GM19468 (cell line): ENCODE results near the gene TYW1.
A peak's percentile ranks its signal among the peaks of the same experiment; 100 is the strongest.
"Not testable (repeated sequence)": the region's sequence is repeated elsewhere in the genome, so short reads cannot be mapped to it uniquely, and the experiment has no call there.

Experiments used
- ATAC-seq: cut with Tn5 transposase; IDR thresholded peaks from one replicate; pipeline ENCODE4 v1.9.1; 2021; ENCODE audit warnings: mild to moderate bottlenecking, moderate library complexity, moderate number of reproducible peaks; ENCODE audit not compliant: unreplicated experiment; ENCODE audit errors: extremely low read depth

TYW1 gene

DNA sequence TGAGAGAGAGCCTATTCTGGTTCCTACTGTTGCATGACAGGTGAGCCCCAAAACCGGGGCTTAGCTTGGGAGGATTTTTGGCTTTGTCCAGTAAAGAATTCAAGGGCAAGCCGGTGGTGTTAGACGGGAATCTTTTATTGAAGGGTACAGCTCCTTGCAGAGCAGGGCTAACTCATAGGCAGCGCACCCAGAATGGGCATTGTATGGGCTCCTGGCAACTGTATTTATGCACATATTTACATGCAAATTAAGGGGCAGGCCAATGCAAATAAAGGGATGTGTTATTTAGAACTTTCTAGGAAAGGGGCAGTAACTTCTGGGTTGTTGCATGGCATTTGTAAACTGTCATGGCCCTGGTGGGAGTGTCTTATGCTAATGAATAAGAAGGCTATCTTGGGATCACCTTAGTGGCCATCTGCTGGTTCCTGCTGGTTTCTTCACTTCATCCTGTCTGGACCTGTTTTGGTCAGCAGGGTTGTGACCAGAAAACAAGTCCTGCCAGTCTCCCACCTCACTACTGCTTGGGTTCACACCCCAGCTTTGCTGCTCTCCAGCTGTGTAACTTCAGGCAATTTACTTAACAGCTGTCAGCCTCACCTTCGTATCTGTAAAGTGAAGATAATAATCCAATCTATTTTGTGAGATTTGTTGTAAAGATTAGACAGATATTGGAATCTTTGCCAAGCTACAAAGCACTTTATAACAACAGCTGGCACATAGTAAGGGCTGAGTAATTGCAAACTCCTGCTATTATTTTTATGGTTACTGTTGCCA is 182.5 kb downstream of the TYW1 start:
- ATAC-seq = not testable (repeated sequence)

DNA sequence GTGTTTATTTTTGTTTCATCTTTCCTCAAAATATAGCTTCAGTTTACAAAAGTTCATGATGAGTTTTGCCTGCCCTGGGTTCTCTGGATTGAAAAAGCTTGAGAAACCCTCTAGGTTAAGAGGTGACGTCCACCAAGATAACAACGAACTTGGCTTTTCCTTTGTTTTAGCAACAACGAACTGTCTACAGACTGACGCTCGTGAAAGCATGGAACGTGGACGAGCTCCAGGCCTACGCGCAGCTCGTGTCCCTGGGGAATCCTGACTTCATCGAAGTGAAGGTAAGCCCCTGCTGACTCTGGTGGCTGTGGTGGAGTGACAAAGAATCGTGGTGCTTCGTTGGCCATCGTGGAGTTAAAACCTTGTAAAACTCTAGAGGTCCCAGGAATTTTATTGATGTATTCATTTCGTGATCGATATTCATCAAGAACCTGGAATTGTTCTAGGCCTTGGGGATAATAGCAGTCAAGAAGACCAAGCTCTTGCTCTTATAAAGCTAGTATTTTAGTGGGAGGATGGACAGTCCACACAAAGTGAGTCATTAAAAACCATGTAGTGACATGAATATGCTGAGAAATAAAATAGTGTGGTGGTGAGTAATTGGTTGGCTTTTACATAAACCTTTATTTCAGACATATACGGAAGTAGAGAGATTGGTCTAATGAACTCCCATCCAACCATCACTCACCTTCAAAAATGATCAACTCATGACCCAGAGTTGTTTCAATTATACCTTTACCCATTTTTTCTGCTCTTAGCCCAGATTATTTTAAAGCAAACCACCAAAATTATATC is 186.5 kb downstream of the TYW1 start:
- not testable (repeated sequence) for ATAC-seq

DNA sequence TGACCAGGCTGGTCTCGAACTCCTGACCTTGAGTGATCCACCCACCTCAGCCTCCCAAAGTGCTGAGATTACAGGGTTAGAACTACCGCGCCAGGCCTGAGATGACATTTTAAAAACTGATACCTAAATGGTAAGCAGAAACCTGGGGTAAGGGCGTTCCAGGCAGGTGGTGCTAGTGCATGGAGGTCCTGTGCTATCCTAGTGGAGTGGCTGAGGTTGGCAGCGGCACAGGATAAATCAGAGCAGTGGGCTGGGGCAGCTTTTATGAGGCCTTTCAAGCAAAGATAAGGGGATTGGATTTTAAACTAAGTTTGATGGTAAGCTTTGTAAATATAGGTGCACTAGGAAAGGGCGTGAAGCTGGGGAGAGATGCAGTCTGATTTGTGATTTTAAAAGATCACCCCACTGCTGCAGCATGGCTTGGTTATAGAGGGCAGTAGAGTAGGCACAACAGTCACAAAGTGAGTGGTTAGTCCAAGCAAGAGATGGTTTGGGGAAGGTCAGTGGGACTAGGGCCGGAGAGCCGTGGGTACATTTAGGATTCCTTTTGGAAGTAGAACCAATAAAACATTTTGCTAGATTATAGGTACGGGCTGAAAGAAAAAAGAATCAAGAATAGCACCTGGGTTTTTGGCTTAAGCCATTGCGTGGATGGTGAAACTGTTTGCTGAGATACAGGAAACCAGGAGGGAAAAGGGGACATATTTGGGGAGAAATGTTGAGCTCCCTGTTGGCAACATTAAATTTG is 188.5 kb downstream of the TYW1 start:
- ATAC-seq = not testable (repeated sequence)

DNA sequence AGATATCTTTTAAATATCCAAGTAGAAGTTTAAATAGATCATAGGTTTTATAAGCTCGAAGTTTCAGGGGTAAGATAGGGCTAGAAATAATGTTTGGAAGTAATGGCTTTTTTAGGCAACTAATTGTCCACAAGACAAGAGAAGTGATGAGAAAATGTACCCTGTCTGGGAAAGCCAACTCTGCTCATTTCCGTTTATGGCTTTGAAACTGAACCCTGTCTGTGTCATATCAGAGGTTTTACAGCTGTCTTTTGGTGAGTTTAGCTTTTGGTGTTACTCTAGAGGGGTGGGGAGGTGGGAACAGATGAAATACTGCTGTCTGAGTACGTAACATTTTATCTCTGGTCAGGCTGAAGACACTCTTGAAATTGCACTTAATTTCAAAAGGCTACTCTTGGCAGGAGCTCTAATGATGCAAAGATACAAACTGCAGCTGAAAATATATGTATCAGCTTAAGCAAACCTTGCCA is 189.1 kb downstream of the TYW1 start:
- ATAC-seq = peak; percentile 73

DNA sequence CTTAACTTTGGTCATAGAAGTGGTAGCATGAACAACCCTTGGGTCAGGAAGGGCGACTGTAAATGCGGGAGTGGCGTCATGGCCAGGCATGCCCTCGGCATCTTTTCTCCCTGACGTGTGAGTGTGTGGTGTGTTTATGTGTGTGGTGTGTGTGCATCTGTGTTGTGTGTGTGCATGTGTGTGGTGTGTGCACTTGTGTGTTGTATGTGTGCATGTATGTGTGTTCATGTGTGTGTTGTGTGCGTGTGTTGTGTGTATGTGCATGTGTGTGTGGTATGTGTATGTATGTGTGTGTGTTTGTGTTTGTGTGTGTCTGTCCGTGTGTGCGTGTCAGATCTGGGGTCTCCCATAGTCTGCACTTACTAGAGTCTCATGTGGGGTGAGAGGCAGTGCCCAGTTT is 192.5 kb downstream of the TYW1 start:
- not testable (repeated sequence) for ATAC-seq

DNA sequence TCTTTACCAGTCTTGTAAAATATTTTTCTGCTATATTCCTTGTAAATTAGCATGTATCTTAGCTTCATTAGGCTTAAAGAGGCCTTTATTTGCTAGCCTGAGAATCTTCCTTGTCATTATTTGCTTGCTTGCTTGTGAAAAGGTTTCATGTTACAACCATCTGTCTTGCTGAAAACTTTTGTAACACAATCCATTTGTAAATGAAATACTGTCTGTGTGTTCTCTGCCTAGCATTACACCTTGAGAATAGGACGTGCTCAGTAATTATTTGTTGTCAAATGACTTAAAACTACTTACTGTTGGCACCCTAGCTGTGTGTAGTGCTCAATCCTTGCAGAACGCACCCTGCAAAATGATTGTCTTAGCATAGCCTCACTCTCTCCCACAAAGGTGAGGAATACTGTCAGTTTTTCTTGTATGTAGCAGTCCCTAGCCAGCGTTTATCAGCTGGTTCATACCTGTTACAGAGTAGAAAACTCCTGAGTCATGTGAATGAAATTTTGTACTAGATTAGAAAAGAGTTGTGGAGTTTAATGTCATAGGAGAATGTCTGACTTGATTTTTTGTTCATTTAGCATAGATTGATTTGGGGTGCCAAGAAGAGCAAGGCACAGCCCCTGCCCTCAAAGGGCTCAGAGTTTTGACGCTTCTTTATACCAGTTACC is 193.3 kb downstream of the TYW1 start:
- ATAC-seq = not testable (repeated sequence)

DNA sequence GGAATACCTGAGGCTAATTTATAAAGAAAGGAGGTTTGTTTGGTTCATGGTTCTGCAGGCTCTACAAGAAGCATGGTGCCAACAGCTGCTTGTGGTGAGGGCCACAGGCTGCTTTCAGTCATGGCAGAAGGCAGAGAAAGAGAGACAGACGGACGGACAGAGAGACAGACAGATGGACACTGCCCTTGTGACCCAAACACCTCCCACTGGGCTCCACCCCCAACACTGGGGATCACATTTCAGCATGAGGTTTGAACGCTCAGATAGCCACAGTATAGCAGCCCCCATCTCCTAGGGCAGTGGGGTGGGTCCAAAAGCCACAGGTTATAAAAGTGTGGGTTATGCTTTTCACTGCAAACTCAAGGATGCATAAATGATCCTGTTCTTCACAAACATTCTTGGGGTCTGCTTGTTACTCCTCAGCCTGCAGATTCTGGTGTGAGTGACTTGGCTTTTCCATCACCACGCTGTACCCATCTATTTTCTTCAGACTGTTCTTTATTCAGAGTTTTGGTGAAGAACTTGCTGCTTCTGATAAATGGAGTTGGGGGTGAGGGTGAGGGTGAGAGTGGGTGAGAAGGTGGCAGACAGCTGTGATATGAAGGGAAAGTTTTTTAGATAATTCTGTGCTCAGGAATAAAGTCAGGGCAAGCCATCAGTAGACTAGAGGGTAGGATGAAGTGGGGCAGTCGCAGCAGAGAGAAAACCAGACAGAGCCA is 194.5 kb downstream of the TYW1 start:
- not testable (repeated sequence) for ATAC-seq

DNA sequence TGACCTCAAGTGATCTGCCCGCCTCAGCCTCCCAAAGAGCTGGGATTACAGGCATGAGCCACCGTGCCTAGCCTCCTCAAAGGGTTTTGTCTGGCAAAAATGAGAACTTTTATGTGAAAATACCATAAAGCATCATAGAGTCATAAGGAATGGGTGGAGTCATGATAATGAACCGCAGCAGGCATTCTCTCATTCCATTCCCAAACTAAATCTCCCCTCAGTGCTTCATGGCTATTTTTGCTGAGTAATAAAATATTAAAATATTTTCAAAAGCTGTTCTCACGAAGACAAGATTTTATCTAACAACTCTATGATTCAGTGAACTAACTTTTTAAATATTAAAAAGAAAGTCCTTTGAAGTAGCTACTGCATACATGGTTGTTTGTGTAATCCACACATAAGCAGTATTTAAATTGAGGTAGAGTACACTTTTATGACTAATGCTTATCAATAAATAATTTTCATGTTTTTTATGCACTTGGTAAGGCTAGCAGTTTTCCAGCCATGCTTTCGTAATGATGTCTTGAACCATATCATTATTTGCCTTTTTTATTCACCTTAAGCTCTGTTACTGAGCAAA is 195.6 kb downstream of the TYW1 start:
- ATAC-seq = not testable (repeated sequence)

DNA sequence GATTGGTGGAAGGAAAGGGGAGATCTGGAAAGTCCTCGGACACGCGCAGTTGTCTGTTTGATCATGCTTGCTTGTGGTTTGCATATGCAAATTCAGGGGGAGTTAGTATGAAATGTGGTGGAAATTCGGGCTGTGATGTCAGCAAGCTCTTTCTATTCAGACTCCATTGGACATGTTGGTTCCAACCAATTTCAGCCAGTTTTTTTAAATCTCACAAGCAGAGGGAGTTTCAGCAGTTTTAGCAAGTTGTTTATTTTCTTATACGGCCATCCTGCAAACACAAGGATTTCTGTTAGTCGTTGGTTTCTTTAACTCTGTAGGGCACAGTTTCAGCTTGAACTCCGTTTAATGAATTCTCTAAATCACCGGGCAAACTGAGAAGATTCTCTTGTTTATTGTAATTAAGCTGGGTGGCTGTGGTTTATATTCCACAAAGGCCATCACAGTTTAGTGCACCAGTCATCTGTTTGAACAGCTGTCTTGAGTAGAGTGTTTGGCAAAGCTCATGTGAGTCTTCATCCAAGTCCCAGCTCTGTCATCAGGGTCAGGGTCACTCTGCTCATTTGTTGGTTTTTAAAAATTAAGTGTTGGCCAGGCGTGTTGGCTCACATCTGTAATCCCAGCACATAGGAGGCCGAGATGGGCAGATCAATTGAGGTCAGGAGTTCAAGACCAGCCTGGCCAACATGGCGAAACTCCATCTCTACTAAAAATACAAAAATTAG is 196.4 kb downstream of the TYW1 start:
- ATAC-seq = not testable (repeated sequence)

DNA sequence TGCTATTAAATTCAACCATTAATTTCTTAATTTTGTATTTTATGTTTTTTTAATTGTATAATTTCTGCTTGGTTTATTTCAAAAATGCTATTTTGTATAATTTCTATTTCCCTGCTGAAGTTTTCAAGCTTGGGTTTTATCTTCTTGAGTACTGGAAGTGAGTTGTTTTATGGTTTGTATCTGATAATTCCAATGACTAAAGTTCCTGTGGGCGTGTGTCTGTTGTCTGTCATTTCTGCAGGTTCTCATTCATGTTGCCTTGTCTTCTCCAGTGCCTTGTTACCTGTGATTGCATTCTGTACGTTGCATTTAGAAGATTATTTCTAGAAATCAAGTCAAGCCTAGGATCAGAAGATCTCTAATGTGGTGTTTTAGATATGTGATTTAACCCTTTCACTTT is 199.5 kb downstream of the TYW1 start:
- ATAC-seq = not testable (repeated sequence)

DNA sequence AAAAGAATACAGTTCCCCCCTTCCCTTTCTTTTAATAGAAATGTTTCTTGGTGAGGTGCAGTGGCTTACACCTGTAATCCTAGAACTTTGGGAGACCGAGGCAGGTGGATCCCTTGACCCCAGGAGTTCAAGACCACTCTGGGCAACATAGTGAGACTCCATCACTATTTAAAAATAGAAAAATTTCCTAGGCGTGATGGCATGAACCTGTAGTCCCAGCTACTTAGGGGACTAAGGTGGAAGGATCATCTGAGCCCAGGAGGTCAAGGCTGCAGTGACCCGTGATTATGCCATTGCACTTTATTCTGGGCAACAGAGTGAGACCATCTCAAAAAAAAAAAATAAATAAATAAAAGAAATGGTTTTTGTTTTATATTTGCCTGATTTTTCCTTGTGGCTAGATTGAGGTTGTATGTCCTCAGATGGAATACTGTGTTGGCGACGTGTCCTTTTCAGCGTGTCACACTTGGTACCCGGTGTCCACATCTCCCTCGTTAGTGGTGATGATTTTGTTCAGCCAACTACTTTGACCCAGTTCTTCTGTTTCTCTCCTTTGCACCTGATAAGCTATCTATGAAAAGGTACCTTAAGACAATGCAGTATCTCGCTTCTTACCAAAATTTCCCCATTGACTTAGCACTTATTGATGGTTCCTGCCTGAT is 202.4 kb downstream of the TYW1 start:
- ATAC-seq = not testable (repeated sequence)

DNA sequence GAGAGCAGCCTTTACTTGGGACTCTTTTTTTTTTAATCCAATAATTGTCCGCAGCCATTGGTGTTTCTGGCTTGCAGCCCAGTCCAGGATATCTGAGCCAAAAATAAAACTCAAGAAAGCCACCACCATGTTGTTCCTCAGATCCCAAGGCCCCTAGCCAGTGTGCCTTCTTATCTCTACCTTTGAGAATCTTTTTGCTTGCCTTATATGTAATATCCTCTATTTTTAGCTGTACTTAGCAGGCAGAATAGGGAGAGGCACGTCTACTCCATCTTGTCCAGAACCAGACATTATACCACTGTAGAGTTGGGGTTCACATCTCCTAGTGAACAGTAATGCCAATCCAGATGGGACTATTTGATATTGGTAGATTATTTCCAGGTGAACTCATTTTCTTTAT is 209.1 kb downstream of the TYW1 start:
- not testable (repeated sequence) for ATAC-seq

DNA sequence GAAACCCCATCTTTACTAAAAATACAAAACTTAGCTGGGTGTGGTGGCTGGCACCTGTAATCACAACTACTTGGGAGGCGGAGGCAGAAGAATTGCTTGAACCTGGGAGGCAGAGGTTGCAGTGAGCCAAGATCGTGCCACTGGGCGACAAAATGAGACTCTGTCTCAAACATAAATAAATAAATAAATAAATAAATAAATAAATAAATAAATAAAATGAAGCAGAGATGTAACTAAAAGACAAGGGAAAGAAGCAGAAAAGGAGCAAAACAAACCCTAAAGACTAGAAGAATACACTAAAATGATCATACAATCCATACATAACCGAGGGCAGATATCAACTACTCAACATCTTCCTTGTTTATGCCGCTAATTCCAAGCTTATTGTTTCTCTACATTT is 209.8 kb downstream of the TYW1 start:
- ATAC-seq = no peak

DNA sequence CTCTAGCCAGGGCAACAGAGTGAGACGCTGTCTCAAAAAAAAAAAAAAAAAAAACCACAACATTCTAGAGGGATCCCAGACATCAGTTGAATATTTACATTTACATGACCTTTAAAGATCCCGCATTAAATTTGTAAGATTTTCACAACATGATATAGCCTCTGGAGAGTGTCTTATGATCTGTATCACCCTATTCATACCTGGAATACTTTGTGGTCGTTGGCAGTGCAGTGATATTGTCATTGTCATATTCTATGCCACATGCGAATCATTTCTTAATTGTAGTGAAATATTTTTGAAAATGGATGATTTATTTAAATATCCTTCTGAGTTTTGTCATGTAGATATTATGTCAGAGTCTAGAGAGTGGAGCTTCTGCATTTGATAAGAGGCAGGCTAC is 212.0 kb downstream of the TYW1 start:
- ATAC-seq = not testable (repeated sequence)

DNA sequence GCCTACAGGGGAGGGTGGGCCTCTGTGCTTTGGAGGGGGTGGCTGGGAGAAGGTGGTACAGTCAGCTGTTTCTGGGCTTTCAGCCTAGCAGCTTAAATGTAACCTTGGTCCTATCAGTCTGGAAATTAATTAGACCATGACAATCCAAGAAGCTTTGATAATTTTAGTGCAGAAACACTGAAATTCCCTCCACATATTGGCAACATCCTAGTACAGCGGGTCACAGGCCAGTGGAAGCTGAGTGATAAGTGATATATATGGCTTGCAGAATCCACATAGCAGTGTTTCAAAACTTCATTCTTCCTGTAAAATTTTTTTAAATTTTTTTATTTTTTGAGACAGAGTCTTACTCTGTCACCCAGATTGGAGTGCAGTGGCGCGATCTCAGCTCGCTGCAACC is 212.6 kb downstream of the TYW1 start:
- no peak for ATAC-seq

DNA sequence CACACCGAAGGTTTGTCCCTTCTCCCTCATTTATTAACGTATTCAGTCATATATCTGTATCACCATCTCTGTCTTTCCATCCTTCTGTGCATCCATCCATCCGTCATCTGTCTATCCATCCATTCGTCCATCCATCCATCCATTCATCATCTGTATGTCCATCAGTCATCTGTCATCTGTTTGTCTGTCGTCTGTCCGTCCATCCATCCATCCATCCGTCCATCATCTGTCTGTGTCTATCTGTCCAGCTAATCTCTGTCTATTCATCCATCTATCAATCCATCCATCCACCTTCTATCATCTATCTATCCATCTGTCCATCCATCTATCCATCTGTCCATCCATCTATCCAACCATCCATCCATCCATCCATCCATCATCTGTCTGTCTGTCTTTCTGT is 213.9 kb downstream of the TYW1 start:
- ATAC-seq = no peak

DNA sequence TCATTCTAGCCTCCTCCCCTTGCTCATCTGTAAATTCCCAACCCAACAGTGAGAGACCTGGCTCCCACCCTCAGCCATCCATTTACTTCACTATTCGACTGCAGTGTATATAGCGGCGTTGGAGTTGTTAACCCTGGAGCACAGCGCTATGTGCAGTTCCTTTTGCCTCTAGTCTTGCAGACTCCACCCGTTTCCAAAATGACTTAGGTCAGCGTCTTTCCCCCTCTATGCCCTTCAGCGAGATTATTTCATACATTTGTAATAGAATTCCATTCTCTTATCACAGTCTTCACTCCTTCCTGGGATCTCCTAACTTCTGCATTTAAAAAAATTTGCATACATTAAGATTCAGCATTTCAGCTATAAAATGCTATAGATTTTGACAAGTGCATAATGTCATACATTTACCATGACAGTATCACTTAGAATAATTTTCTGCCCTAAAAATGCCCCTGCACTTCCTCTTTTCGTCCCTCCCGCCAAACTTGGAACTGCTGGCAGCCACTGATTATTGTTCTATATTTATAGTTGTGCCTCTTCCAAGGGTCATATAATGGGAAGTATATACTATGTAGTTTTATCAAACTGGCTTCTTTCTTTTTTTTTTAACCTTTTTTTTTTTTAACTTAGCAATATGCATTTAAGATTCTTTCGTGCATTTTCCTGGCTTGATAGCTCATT is 215.2 kb downstream of the TYW1 start:
- not testable (repeated sequence) for ATAC-seq
